Measurements from ENCODE around the gene RNF31.

DNA sequence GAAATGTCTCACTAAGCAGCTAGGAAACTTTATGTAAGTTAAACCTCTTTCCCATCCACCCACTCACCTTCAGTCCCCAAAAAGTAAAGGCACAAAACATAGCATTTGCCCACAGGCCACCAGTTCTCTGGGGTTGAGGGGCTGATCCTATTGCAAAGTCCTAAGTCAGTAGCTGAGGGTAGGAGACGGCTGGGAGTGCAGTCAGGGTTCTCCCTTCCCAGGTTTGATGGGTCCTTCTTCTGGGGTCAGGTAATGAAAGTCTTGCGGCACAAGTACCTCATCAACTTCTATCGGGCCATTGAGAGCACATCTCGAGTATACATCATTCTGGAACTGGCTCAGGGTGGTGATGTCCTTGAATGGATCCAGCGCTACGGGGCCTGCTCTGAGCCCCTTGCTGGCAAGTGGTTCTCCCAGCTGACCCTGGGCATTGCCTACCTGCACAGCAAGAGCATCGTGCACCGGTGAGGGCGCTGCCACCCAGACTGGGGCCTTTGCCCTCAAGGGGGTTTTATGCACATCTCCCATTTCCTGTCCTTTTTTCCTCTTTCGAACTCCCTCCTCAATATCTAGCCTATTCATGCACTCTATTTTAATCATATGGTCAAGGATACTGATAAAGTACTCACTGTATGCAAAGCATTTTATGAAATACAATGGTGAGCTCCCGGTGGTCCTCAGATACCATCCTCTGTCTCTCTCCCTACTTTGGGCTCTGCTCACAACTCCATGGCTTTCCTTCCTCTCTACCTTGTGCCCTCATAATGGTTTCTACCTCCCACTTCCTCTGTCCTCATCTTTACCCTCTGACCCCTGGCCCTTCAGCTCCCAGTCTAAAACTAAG lies 59.2 kb downstream of the RNF31 start:
- TF ChIP-seq, protein P1, sequence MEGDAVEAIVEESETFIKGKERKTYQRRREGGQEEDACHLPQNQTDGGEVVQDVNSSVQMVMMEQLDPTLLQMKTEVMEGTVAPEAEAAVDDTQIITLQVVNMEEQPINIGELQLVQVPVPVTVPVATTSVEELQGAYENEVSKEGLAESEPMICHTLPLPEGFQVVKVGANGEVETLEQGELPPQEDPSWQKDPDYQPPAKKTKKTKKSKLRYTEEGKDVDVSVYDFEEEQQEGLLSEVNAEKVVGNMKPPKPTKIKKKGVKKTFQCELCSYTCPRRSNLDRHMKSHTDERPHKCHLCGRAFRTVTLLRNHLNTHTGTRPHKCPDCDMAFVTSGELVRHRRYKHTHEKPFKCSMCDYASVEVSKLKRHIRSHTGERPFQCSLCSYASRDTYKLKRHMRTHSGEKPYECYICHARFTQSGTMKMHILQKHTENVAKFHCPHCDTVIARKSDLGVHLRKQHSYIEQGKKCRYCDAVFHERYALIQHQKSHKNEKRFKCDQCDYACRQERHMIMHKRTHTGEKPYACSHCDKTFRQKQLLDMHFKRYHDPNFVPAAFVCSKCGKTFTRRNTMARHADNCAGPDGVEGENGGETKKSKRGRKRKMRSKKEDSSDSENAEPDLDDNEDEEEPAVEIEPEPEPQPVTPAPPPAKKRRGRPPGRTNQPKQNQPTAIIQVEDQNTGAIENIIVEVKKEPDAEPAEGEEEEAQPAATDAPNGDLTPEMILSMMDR (conservative IDR thresholded peaks at IDR 0.05; ENCODE audit: low read depth, low read length): no peak
- TF ChIP-seq EZH2 (IDR thresholded peaks at IDR 0.05; ENCODE audit: low read length, unreplicated experiment) (no peak), EZH2phosphoT487 (IDR thresholded peaks at IDR 0.05; ENCODE audit: borderline replicate concordance, low read length) (no peak)
